ENCODE measurements around the gene PGGHG.

The PGGHG gene

DNA sequence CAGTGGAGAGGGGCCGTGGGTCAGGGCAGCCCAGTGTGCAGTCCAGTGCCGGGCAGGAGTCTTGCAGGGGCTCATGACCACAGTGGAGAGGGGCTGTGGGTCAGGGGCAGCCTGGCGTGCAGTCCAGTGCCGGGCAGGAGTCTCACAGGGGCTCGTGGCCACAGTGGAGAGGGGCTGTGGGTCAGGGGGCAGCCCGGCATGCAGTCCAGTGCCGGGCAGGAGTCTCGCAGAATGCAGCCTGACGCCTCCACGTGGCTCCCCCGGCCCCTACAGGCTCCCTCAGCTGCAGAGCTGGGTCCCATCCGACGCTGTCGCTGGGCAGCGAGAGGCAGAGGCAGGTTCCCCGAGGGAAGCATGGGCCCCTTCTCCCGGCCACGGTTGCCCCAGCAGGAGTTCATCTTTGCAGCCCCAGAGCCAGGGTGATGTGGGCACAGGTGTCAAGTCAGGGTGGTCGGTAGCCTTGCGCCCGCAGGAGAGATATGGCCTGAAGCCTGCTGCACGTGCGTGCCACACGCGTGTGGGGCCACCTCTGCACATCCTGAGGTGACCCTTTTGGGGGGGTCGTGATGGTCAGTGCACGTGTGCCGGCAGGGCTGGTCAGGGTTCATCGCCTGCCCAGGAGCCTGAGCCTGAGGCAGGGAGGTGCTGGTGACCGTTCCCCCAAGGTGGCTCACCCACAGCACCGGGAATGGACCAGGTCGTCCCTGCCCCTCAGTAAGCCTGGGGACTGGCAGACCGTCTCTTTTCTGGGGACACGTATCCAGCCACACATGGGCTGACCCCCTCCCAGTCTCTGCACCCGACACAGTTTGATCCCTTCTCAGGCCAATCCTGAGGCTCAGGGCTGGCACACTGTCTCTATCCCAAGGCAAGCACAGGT, 7.5 kb downstream of the PGGHG start:
- Histone ChIP-seq H3K9me3 (ENCODE audit: insufficient read depth, low read depth, low read length) (no peaks in the 10 kb centered on the region), H3K9ac (ENCODE audit: low read depth, low read length) (no peak overlapping the region), H3K4me3 (ENCODE audit: low read length) (no peak overlapping the region), H3K36me3 (ENCODE audit: insufficient read depth, low read length) (peaks cover 28% of the 10 kb centered on the region), H3K4me1 (ENCODE audit: insufficient read depth, low read length) (peaks cover 10% of the 10 kb centered on the region), H3K27me3 (ENCODE audit: insufficient read depth, low read length) (no peaks in the 10 kb centered on the region), H3K27ac (ENCODE audit: low read depth, low read length) (no peak overlapping the region)
- 89% methylated on average over 35 of the region's 35 CpGs for WGBS

DNA sequence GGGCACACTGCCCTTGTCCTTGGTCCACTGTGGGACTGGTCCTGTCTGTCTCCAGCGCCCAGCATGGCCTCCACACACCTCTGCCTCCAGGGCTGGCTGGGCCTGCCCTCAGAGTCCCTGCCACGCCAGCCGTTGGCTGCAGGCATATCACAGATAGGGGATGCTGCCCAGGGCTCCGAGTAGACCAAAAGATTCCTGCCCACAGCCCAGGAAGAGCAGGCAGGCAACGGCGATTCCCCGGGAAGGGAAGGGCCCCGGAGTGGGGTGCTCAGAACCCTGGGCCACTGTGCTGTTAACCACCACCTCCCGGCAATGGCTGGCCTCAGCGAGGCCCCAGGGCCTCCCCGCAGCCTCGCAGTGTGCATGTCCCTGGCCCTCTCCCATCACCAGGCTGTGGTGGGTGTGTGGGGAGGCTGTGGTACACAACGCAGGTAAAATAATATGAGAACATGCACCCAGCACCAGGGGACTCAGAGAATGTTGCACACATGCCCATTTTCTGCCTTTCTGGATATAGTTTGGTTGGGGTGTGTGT, 8.2 kb downstream of the PGGHG start:
- no peak overlapping the region for H3K4me3 ChIP-seq (ENCODE audit: low read length)
- no peak overlapping the region for H3K27ac ChIP-seq (ENCODE audit: low read depth, low read length)
- H3K27me3 ChIP-seq (ENCODE audit: insufficient read depth, low read length), result no peaks in the 10 kb centered on the region
- peaks cover 9% of the 10 kb centered on the region for H3K4me1 ChIP-seq (ENCODE audit: insufficient read depth, low read length)
- 93% methylated on average over 13 of the region's 13 CpGs for WGBS
- H3K9ac ChIP-seq (ENCODE audit: low read depth, low read length), result no peak overlapping the region
- H3K36me3 ChIP-seq (ENCODE audit: insufficient read depth, low read length), result peaks cover 28% of the 10 kb centered on the region
- H3K9me3 ChIP-seq (ENCODE audit: insufficient read depth, low read depth, low read length), result no peaks in the 10 kb centered on the region

DNA sequence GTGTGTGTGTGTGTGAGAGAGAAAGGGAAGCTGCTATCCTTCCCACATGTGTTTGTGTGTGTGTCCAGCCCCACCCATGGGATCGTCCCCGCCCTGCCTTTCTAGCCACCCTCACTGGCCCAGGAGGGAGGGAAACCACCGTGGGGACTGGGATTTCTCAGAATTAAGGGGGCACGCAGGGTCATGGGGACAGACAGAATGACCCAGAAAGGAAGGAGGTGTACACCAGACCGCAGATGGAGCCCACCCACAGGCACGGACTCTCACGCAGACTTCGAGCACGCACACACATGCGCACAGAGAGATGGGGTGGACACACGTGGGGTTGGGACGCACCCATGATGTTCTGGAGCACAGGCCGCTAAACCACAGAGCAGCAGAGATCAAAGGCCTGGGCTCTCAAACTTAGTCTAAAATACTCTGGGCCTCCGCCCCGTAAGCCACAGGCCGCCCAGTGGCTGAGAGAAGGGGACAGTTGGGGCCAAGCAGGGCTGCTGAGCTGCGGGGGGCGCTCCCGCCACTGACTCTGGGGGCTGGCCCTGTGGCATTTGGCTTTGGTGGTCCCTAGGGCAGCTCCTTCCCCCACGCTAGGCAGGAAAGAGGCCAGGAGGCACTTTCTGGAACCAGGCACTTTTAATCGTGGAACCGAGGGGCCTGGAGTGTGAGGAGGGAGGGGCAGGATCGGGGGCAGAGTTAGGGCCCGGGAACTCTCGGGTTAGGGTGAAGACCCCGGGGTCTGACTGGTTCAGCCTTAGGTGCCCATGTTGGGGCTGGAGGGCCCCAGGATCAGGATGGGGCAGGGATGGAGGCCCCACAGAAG, 8.9 kb downstream of the PGGHG start:
- 88% methylated on average over 26 of the region's 26 CpGs for WGBS
- H3K36me3 ChIP-seq (ENCODE audit: insufficient read depth, low read length), result peaks cover 22% of the 10 kb centered on the region
- no peak overlapping the region for H3K27ac ChIP-seq (ENCODE audit: low read depth, low read length)
- no peaks in the 10 kb centered on the region for H3K27me3 ChIP-seq (ENCODE audit: insufficient read depth, low read length)
- H3K9me3 ChIP-seq (ENCODE audit: insufficient read depth, low read depth, low read length), result no peaks in the 10 kb centered on the region
- no peak overlapping the region for H3K9ac ChIP-seq (ENCODE audit: low read depth, low read length)
- H3K4me1 ChIP-seq (ENCODE audit: insufficient read depth, low read length), result peaks cover 9% of the 10 kb centered on the region
- no peak overlapping the region for H3K4me3 ChIP-seq (ENCODE audit: low read length)

- Histone ChIP-seq H3K9ac (ENCODE audit: low read depth, low read length) (no peak overlapping the region), H3K4me1 (ENCODE audit: insufficient read depth, low read length) (peaks cover 10% of the 10 kb centered on the region), H3K36me3 (ENCODE audit: insufficient read depth, low read length) (peaks cover 18% of the 10 kb centered on the region), H3K9me3 (ENCODE audit: insufficient read depth, low read depth, low read length) (no peaks in the 10 kb centered on the region), H3K4me3 (ENCODE audit: low read length) (no peak overlapping the region), H3K27ac (ENCODE audit: low read depth, low read length) (no peak overlapping the region), H3K27me3 (ENCODE audit: insufficient read depth, low read length) (no peaks in the 10 kb centered on the region)
- 89% methylated on average over 15 of the region's 15 CpGs for WGBS
Measured at GRCh38 chr11:298406-299065, 9.6 kb downstream of the PGGHG start.

DNA sequence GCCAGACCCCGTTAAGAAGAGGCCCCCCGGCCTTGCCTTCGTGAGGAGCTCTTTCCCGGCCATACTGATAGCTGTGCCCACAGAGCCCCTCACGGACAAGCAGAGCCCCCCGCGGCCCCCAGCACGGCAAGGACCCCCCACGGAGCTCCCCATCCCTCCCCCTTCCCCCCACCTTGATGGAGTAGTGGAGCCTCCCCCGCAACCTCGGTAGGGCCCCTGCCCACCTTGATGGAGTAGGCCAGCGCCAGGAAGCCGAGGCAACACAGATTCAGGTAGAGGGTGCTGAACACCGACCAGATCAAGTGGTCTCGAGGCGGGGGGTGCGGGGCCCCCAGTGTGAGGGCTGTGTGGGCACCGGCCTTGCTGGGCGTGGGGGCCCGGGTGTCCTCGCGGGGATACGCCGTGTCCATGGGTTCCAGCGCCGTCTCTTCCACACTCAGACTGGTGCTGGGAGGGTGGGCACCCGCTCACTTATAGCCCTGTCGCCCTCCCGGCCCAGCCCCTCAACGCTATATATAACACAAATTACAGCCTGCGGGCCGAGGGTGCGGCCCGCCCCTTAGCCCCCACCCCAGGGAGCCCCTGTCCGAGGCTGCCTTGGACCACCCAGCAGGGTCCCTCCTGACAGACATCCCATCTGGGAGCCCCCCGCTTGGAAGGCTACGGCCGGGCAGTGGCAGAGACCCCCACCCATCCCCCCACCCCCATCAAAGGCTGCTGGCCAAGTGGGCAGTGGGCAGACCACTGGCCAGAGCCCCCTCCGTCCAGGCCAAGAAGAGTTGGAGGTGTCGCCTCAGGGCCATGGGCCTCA, 10.4 kb downstream of the PGGHG start, which contains the start of gene IFITM5:
TSS of gene IFITM5 (minus strand) at position 446 of the 811 bp plus-strand sequence. CDS start at position 410, 36 bp downstream.
- H3K4me3 ChIP-seq (ENCODE audit: low read length), result no peak within 1 kb of the TSS
- H3K36me3 ChIP-seq (ENCODE audit: insufficient read depth, low read length), result peaks cover 11% of the 10 kb centered on the region
- H3K27me3 ChIP-seq (ENCODE audit: insufficient read depth, low read length), result no peaks in the 10 kb centered on the region
- H3K9me3 ChIP-seq (ENCODE audit: insufficient read depth, low read depth, low read length), result no peaks in the 10 kb centered on the region
- 86% methylated on average over 35 of the region's 40 CpGs for WGBS
- no peak within 1 kb of the TSS for H3K27ac ChIP-seq (ENCODE audit: low read depth, low read length)
- peaks cover 14% of the 10 kb centered on the region for H3K4me1 ChIP-seq (ENCODE audit: insufficient read depth, low read length)
- no peak within 1 kb of the TSS for H3K9ac ChIP-seq (ENCODE audit: low read depth, low read length)

- no peaks in the 10 kb centered on the region for H3K27me3 ChIP-seq (ENCODE audit: insufficient read depth, low read length)
- H3K9me3 ChIP-seq (ENCODE audit: insufficient read depth, low read depth, low read length), result no peaks in the 10 kb centered on the region
- H3K36me3 ChIP-seq (ENCODE audit: insufficient read depth, low read length), result 0 out of 2 replicates have a peak, but pooled peaks cover 3% of the 10 kb centered on the region
- H3K4me1 ChIP-seq (ENCODE audit: insufficient read depth, low read length), result peaks cover 16% of the 10 kb centered on the region
- H3K27ac ChIP-seq (ENCODE audit: low read depth, low read length), result no peak overlapping the region
- 66% methylated on average over 20 of the region's 20 CpGs for WGBS
- H3K9ac ChIP-seq (ENCODE audit: low read depth, low read length), result no peak overlapping the region
- H3K4me3 ChIP-seq (ENCODE audit: low read length), result no peak overlapping the region
Measured at GRCh38 chr11:299951-300735, 11.2 kb downstream of the PGGHG start.

DNA sequence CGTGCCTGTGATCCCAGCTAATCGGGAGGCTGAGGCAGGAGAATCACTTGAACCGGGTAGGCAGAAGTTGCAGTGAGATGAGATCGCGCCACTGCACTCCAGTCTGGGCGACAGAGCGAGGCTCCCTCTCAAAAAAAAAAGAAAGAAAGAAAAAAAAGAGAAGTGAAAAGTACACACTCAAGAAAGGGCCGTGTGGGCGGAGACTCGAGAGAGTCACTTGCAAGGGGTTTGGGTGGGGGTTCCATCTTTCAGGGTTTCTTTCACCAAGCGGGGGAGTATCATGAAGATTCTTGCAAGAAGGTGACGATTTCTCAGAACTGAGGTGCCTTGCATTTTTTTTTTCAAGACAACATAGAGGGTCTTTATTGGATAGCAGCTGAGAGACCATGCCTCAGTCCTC, 14.4 kb downstream of the PGGHG start:
- no peak overlapping the region for H3K27ac ChIP-seq (ENCODE audit: low read depth, low read length)
- no peak overlapping the region for H3K9ac ChIP-seq (ENCODE audit: low read depth, low read length)
- peaks cover 41% of the 10 kb centered on the region for H3K4me1 ChIP-seq (ENCODE audit: insufficient read depth, low read length)
- H3K4me3 ChIP-seq (ENCODE audit: low read length), result no peak overlapping the region
- H3K9me3 ChIP-seq (ENCODE audit: insufficient read depth, low read depth, low read length), result no peaks in the 10 kb centered on the region
- WGBS, result 94% methylated on average over 12 of the region's 12 CpGs
- no peaks in the 10 kb centered on the region for H3K27me3 ChIP-seq (ENCODE audit: insufficient read depth, low read length)
- no peaks in the 10 kb centered on the region for H3K36me3 ChIP-seq (ENCODE audit: insufficient read depth, low read length)

DNA sequence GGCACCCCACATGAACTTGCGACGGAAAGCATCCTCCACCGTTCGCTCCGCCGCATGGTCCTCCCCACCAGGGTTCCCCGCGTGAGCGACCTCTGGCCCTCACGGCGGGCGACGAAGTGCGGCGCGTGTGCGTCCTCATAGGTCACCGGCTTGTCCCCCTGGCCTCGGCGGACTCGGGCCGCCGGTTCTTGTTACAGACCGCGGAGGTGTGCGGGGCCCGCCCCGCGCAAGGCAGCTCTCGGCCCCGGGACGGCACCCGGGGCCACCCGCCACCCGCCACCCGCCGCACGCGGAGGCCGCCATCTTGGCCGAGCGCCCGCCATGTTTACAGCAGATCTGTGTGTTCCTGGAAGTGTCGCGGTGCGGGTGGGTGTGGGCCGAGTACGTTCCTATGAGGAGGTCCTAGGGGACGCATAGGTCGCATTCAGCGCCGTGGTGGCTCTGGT, 15.2 kb downstream of the PGGHG start:
- no peaks in the 10 kb centered on the region for H3K9me3 ChIP-seq (ENCODE audit: insufficient read depth, low read depth, low read length)
- H3K36me3 ChIP-seq (ENCODE audit: insufficient read depth, low read length), result no peaks in the 10 kb centered on the region
- no peak overlapping the region for H3K9ac ChIP-seq (ENCODE audit: low read depth, low read length)
- H3K27ac ChIP-seq (ENCODE audit: low read depth, low read length), result no peak overlapping the region
- WGBS, result 97% methylated on average over 52 of the region's 52 CpGs
- peaks cover 43% of the 10 kb centered on the region for H3K4me1 ChIP-seq (ENCODE audit: insufficient read depth, low read length)
- H3K4me3 ChIP-seq (ENCODE audit: low read length), result no peak overlapping the region
- H3K27me3 ChIP-seq (ENCODE audit: insufficient read depth, low read length), result no peaks in the 10 kb centered on the region

GRCh38 chr11:304915-305843, 16.3 kb downstream of the PGGHG start:
- H3K4me1 ChIP-seq (ENCODE audit: insufficient read depth, low read length), result peaks cover 51% of the 10 kb centered on the region
- H3K4me3 ChIP-seq (ENCODE audit: low read length), result peak overlapping the region; percentile 27
- H3K27me3 ChIP-seq (ENCODE audit: insufficient read depth, low read length), result no peaks in the 10 kb centered on the region
- peak overlapping the region; percentile 10; the same call in 1 of the 2 replicates for H3K9ac ChIP-seq (ENCODE audit: low read depth, low read length)
- no peaks in the 10 kb centered on the region for H3K36me3 ChIP-seq (ENCODE audit: insufficient read depth, low read length)
- peak overlapping the region; percentile 83; the same call in 1 of the 2 replicates for H3K27ac ChIP-seq (ENCODE audit: low read depth, low read length)
- WGBS, result 16% methylated on average over 18 of the region's 19 CpGs
- H3K9me3 ChIP-seq (ENCODE audit: insufficient read depth, low read depth, low read length), result no peaks in the 10 kb centered on the region
